GM19463 (cell line): Measurements from ENCODE around the gene CNOT1.
A peak's percentile ranks its signal among the peaks of the same experiment; 100 is the strongest.
"Not testable (repeated sequence)": the region's sequence is repeated elsewhere in the genome, so short reads cannot be mapped to it uniquely, and the experiment has no call there.

Source experiments
- ATAC-seq: cut with Tn5 transposase; IDR thresholded peaks from one replicate; pipeline ENCODE4 v1.9.1; 2021; ENCODE audit warnings: mild to moderate bottlenecking, moderate library complexity; ENCODE audit not compliant: unreplicated experiment

CNOT1 gene

GRCh38 chr16:58629733-58630640 lies at the start of gene CNOT1:
CNOT1 (minus strand) TSS chr16:58629826; CDS start chr16:58599337, 30,489 bp downstream.
- peak; percentile 80 for ATAC-seq

DNA sequence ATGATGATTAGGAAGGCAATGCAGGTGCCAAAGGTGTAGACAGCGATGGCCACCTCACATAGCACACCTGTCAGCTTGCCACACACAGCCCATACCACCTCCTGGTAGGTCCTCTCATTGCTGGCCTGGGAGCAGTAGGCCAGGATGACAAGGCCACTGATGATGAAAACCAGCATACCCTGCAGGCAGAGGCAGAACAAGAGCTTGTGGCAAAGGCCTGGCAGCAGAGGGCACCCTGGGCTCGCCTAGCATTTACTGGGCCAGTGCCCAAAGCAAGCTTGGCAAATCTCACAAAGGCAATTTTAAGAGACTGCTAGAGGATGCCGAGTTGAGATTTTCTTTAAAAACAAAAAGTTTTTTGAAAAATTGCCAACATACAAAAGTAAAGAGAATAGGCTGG lies 49.1 kb upstream of the CNOT1 start:
- ATAC-seq = no peak

DNA sequence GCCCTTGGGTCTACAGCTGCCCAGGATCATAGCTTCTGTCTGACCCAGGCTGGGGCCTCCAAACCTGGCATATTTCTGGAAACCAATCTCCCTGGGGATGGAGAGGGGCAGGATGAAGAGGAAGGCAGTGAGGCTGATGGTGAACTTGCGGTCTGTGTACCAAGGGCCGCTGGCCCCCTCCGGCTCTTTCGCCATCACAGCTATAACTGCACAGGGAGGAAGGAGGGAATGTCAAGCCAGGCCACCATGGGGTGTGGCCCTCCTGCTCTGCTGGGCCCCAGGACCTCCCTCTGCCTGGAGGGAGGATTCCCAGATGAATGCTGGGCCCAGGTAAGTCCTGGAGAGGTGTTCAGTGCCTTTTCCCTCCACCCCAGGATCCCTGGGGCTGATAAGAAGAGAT lies 48.6 kb upstream of the CNOT1 start:
- ATAC-seq = no peak

- ATAC-seq = no peak
These were observed 41.4 kb upstream of the CNOT1 start for GRCh38 chr16:58670946-58671583.

GRCh38 chr16:58670177-58670576 lies 40.6 kb upstream of the CNOT1 start:
- ATAC-seq = no peak

DNA sequence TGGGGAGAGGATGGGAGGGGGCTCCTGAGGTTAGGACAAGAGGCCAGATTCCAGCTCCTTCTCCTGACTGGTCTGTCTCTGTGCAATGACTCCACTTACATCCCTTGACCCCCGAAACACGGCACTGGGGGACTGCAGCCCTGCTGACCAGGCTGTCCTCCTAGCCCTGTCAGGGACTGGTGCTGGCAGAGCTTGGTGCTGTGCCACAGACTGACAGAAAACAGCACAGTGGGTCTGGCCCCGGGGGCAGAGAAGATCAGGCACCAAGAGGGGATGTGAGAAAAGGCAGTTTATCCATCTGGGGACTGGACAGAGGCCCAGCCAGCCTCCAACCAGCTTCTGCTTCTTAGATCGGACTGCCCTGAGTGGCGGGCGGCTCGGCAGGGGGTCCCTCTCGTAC lies 35.6 kb upstream of the CNOT1 start:
- ATAC-seq = no peak

DNA sequence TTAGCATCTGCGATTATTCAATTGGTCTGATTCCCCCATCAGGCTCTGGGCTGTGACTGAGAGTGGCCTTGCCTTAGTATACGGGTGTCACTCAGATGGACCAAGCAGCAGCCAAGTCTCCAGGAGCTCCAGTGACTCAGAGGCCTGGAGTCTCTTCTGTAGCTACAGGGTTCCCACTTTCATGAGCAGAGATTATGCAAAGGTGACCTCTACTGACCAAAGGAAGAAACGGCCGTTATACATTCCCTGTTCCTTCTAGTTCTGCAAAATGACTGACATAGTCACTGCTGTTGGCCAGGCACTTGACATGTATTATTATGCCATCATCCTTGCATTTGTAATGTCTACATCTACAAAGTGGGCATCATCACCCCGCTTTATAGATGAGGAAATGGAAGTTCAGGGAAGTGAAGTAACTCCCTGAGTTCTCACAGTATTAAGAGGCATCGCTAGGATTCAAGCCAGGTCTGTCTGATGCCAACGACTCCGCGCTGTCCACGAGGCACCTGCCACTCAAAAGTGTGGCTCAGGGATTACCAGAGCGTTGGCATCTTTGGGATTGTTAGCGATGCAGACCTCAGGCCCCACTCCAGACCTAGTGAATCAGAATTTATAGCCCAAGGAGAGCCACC lies 31.7 kb upstream of the CNOT1 start:
- peak; percentile 90 for ATAC-seq

DNA sequence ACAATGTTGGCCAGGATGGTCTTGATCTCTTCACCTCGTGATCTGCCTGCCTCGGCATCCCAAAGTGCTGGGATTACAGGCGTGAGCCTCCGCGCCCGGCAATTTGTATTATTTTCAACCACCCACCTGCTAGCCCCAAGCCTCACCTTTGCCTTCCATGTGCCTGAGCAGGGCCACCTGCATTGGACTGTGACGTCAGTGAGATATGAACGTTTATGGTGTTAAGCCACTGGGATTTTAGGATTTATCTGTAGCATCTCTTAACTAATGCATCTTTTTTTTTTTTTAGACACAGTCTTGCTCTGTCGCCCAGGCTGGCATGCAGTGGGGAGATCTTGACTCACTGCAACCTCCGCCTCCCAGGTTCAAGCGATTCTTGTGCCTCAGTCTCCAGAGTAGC lies 30.3 kb upstream of the CNOT1 start:
- not testable (repeated sequence) for ATAC-seq

DNA sequence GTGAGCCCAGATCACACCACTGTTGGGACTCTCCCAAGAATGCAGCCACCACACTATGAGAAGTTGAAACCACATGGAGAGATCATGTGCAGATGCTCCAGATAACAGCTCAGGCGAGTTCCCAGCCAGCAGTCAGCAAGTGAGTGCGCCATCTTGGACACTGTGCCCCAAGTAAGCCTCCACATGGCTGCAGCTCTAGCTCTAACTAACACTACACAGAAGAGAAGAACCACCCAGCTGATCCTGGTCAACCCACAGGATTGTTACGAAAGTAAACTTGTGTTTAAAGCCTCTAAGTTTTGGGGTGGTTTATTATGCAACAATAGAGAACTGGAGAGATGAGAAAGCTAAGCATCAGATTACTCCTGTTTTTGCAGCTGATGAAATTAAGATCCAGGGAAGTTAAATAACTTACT lies 29.2 kb upstream of the CNOT1 start:
- no peak for ATAC-seq

GRCh38 chr16:58656899-58657298 lies 27.3 kb upstream of the CNOT1 start:
- no peak for ATAC-seq

DNA sequence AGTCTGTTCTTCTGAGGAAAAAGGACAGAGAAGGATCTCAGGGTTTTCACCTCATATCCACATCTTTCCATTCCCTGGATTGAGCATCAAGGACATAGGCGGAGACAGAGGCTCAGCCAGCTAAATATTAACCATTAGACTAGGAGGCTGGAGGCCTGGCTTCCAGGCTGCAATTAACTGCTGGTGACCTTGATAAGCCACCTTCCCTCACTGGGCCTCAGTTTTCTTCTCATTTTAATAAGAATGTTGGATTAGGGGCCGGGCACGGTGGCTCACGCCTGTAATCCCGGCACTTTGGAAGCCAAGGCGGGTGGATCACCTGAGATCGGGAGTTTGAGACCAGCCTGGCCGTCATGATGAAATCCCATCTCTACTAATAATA lies 25.6 kb upstream of the CNOT1 start:
- no peak for ATAC-seq

DNA sequence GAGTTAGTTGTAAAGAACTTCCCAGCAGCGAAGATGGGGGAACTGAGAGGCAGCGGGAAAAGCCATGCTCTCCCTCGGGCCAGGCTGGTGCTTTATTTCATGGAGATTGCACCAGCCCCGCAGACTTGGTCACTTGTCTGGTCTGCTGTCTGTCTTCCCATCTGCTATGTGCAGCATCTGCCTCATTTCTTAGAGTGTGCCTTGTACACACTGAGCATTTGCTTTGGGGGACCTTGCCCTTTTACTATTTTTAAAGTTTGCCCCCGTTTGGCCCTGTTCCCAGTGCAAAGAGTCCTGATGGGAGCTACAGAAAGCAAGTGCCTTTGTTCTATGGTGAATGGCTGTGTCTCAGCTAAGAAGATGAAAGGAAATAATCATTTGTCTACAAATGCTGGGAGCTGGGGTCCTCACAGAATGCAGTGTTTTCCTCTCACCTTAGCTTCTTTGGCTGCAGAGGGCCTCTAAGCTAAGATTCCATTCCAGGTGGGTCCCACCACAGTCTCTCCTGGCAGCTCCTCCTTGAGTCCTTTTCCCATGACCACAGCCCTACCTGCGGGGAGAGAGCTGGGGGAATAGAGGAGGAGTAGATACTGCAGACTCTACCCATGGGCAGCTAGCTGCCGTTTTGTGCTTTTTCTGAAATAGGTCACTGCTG lies 25.1 kb upstream of the CNOT1 start:
- no peak for ATAC-seq

- no peak for ATAC-seq
These were observed 23.1 kb upstream of the CNOT1 start for GRCh38 chr16:58652741-58653140.

DNA sequence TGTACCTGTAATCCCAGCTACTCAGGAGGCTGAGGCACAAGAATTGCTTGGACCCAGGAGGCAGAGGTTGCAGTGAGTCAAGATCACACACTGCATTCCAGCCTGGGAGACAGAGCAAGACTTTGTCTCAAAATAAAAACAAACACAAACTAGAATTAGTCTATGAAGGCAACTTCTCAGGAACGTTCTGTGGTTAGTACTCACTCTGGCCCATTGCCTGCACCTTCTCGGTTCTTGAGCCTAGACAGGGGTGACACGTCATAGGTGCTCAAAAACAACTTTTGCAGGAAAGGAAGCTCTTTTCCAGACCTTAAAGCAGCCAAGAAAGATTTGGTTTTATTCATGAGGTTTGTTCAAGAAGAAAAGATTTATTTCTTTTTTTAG lies 22.3 kb upstream of the CNOT1 start:
- no peak for ATAC-seq

- no peak for ATAC-seq
These were observed 20.1 kb upstream of the CNOT1 start for GRCh38 chr16:58649707-58650106.

- ATAC-seq = no peak
These were observed 17.5 kb upstream of the CNOT1 start for GRCh38 chr16:58647107-58647506.

DNA sequence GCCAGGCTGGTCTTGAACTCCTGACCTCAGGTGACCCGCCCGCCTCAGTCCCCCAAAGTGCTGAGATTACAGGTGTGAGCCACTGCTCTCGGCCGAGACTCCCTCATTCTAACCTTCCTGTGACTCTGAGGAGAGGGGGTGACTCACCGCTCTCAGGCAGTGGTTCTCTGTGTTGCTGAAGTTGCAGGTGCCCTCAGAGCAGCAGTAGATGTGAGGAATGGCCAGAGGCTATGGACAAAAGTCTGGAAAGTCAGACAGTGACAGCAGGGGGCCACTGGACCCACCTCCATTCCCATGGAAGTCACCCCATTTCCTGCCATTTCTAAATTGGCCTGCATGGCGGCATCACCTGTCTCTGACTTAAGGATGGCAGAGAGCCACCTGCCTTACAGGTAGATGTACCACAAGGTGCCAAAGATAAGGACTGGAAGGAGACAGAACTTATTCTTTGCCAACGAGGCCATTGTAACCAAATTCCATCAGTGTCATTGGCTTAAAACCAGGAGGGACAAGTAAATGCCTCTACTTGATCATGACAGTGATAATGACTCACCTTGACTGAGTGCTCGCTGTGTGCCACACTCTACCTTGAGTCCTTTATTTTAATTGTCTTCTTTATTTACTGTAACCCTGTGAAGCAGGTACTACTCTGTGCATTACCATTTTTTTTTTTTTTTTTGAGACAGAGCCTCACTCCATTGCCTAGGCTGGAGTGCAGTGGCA lies 15.3 kb upstream of the CNOT1 start:
- no peak for ATAC-seq

DNA sequence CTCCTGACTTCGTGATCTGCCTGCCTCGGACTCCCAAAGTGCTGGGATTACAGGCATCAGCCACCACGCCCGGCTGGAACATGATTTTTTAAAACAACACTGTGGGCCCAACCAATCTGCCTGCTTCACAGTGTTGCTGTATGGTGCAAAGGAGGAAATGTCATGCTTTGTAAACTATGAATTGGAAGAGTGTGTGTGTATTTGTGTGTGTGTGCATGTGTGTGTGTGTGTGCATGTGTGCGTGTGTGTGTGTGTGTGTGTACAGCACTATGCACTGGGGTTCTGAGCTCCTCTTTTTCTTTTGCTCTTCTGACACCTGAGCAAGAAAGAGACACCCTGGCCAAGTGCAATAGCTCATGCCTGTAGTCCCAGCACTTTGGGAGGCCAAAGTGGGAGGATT lies 14.5 kb upstream of the CNOT1 start:
- ATAC-seq = no peak

GRCh38 chr16:58640949-58641348 lies 11.3 kb upstream of the CNOT1 start:
- ATAC-seq = no peak

DNA sequence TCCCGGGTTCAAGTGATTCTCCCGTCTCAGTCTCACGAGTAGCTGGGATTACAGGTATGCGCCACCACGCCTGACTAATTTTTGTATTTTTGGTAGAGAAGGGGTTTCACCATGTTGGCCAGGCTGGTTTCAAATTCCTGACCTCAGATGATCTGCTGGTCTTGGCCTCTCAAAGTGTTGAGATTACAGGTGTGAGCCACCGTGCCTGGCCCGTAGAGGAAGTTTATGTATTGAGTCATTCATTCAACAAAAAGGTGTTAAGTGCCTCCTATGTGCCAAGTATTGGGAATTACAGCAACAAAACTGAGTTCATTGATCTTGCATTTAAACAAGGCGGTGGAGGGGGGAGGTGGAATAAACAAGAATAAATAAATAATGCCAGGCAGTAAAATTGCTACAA lies 10.2 kb upstream of the CNOT1 start:
- ATAC-seq = no peak

DNA sequence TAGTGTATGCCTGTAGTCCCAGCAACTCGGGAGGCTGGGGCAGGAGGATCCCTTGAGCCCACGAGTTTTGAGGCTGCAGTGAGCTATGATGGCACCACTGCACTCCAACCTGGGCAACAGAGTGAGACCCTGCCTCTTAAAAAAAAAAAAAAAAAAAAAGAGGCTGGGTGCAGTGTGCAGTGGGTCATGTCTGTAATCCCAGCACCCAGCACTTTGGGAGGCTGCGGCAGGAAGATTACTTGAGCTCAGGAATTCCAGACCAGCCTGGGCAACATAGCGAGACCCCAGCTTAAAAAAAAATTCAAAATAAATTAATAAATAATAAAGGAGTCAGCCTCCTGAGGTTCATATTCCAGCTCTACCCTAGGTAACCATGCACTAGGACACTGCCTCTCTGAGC lies 9.6 kb upstream of the CNOT1 start:
- ATAC-seq = no peak
